GM18873 (cell line): ENCODE results near the gene HMGCS1.
"Not testable (repeated sequence)": the region's sequence is repeated elsewhere in the genome, so short reads cannot be mapped to it uniquely, and the experiment has no call there.

Experiments used
- ATAC-seq: cut with Tn5 transposase; IDR thresholded peaks from one replicate; pipeline ENCODE4 v1.9.1; 2021; ENCODE audit warnings: mild to moderate bottlenecking, moderate library complexity, moderate number of reproducible peaks; ENCODE audit not compliant: unreplicated experiment, low FRiP score

The HMGCS1 gene

DNA sequence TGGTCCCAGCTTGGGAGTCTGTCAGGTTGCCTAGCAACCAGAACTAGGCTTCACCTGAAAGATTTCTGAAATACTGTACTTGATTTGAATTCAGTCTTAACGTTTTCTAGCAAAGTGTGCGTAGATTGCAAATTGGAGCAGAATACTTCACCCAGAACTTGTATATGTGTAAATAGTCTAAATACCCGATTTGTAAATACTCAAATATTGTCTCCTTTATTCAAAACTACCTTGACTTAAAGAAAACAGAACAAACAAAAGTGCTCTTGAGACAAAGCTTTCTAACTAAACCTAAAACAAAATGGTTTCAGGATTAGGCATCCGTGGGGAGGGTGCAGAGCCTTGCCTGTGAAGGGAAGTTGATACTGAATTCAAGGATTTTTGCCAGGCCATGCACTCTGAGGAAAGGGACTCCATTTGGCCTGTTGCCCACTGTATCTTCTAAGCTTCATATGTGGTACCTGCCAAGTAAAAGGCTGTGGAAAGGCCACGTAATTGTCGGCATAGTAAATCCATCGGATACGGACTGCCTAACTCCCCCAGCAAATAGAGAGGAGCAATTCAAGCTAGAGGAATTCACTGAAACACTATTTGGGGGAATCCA is 744 bp upstream of the HMGCS1 start:
- no peak for ATAC-seq

DNA sequence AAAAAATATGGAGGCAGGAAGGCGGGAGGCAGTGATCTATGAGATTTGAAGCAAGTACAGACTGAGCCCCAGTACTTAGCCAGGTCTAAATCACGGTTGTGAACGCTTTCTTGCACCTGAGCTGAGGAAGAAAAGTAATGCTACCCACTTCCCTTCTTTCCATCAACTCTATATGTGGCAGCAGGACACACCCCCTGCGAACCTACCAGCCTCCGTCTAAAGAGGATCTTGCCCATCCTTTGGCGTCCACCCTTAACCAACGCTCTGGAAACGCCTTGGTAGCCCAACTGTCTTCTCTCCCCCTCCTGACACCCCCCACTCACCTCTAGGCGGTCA is 545 bp downstream of the HMGCS1 start:
- ATAC-seq, result peak; percentile 5

GRCh38 chr5:43312076-43312661 is 1.0 kb downstream of the HMGCS1 start:
- ATAC-seq, result no peak

DNA sequence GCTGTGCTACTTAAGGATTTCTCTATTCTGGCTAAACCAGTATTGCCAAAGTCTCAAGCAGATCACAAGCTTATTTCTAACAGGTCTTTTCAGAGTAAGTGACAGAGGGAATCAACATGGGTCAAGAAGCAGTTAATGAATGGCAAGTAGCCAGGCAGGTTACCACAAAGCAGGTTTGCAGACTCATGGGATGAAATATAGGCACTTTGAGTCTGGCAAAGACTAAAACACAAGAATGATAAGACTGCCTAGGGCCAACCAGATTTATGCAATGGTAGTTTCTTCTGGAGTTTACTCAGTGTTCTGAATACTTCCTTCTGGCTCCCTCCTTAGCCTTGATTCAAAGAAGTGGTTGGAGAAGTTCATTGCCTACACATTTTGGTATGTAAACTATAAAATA is 3.6 kb downstream of the HMGCS1 start:
- no peak for ATAC-seq

- ATAC-seq, result no peak
Measured at GRCh38 chr5:43309122-43309521, 4.1 kb downstream of the HMGCS1 start.

GRCh38 chr5:43306954-43307353 is 6.3 kb downstream of the HMGCS1 start:
- ATAC-seq, result not testable (repeated sequence)

DNA sequence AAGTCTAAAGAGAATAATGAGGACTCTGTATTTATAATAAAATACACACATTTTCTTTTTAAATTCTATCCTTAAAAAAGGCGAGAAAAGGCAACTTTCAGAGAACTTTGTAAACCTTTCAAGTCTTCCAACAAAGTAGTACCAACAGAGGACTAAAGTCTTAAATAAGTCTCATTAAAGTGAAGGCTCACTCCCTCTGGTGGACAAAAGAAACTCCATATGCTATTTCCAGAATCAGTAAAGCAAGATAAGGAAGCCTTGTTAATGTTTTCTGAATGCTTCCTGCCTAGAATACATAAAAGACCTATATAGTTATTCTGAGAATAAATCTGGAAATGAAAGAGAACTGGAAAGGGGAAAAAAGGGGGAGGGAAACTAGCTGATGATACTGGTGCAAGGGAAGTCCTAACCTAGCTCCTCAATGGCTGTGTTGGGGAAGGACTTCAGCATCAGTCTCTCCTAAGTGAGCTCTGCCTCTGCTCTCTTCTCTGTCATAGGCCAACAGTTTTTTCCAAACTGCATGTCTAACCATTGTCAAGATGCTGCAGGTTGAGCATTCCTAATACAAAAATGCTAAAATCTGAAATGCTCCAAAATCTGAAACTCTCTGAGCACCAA is 7.2 kb downstream of the HMGCS1 start:
- ATAC-seq, result peak; percentile 46

- no peak for ATAC-seq
Measured at GRCh38 chr5:43304525-43304924, 8.7 kb downstream of the HMGCS1 start.

DNA sequence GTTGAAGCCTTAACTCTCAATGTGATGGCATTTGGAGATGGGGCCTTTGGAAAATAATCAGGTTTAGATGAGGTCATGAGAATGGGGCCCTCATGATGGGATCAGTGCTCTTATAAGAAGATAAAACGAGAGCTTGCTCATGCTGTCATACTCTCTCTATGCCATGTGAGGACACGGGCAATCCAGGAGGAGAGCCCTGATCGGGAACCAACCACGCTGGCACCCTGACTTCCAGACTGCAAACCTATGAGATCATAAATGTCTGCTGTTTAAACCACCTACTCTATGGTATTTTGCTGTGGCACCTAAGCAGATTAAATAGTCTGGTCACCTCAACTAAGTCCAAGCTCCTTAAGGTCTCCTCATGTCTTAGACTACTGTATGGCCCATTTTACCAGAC is 10.0 kb downstream of the HMGCS1 start:
- no peak for ATAC-seq

DNA sequence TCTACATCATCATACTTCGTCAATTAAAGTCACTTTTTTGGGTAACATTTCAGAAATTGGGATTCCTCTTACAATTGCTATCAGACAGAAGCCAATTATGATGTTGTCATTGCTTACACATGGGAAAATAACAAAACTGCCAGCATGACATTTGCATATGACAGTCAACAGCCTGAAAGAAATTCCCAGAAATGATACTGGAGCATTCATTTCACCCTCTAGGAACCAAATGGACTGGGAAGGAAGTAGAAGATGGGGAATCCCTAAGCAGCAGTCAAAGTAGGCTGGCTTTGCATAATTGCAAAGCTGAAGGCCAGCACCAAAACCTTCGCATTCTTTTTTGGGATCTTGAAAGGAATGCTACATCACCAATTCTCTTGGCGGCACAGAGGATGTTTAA is 10.7 kb downstream of the HMGCS1 start:
- ATAC-seq, result no peak

DNA sequence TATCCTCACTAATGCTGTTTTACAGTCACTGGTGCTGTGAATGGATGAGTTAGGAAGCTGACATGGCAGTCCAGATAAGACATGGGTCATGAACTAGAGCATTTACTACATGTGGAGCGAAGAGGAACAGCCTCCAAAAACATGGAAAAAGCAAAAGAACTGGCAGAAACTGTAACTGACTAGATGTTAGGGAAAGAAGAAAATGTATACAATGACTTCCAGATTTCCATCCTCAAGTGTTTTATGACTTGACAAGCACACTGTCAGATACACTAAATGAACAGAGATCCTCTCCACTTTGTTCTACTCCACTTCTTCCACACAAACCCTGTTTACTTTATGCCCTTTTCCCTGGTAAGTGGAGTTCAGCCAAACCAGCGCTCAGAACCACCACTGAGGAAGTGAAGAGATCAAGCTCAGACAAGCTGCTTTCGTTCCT is 11.5 kb downstream of the HMGCS1 start:
- ATAC-seq, result no peak

DNA sequence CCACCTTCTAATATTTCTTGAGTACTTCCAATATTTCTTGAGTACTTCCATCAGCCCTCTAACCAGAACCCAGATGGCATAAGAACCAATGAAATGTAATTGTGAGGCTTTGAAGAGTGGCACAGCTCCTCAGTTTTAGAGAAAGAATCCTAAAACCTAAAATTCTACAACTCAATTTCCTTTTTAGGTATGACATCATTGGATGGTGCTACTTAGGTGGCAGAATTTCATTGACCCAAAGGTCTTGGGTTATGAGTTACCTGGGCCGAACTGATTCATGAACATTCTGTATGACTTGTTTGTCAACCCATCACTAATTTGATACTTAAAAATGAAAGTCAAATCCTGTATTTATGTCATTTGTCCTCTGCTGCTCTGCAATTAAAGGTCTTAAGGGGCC is 13.1 kb downstream of the HMGCS1 start:
- no peak for ATAC-seq

- no peak for ATAC-seq
Measured at GRCh38 chr5:43298443-43298842, 14.8 kb downstream of the HMGCS1 start.

DNA sequence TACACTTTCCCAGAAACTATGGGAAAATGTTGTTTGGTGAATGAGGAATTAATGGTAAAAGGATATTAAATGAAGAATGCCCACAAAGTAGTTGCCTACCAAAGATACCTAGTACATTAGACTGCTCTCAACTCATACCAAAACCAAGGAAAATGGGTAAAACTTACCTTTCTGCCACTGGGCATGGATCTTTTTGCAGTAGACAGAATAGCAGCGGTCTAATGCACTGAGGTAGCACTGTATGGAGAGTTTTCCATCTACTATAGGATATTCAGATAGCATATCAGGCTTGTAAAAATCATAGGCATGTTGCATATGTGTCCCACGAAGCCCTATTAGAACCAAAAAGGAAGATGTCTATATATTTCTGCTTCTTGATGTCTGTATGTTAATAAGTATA is 16.4 kb downstream of the HMGCS1 start:
- ATAC-seq, result no peak

DNA sequence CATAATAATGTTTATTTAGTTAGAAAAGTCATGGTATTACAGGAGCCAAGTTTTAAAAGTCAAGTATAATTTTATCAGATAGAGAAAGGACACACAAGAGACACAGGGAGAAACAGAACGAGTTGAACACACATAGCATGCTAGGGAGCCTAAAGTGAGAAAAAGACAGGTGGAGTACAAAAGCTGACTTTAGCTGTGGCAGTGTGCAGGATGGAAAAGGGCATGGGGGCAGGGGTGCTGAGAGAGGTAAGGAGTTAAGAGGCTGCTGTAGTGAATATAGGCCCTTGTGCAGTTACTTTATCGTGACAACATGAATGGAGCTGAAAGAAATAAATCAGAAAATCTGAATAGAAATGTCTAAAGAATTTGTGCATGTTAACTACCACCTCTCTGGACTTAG is 18.0 kb downstream of the HMGCS1 start:
- ATAC-seq, result no peak

- ATAC-seq, result no peak
Measured at GRCh38 chr5:43294226-43294625, 19.0 kb downstream of the HMGCS1 start.

DNA sequence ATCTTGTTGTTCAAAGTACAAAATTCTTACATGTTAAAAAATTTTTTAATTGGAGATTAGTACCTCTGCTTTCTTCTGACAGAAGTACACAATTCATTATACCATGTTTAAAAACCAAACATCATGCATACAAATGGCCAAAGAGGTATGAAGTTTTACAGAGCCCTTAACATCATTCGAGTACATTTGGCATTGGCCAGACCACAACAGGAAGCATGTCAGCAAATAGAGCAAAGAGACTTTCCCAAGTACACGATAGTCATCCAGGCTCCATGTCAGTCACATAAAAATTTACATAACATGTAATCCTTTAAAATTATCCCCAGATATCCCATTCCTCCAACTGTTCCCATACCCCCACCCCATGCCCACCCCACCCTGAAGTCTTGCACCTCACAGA is 22.5 kb downstream of the HMGCS1 start:
- no peak for ATAC-seq

DNA sequence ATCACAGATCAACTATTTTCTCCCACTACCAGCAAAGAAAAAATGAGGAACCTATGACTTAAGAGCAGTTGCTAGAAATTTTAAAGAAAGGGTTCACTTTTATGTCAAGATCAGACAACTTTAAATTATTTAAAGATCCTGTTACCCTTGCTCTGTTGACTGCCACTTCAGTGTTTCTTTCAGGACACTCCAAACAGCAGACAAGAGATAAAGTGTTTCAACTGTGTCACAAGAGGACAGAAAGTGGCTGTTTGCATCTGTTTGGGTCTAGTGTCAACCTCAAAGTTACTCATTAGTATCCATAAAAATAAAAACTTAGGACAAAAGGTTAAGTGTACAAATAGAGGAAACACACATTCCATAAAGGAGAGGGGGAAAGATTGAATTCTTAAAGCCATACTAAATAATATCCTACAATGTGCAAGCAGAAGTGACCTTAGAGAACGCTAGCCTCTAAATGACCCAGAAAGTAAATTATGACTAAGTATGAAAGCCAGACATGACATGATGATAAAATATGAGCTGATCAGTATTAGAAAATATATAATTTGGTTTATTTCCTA is 24.9 kb downstream of the HMGCS1 start:
- ATAC-seq, result no peak

GRCh38 chr5:43287493-43287892 is 25.7 kb downstream of the HMGCS1 start:
- no peak for ATAC-seq

GRCh38 chr5:43286623-43287022 is 26.6 kb downstream of the HMGCS1 start:
- ATAC-seq, result no peak

DNA sequence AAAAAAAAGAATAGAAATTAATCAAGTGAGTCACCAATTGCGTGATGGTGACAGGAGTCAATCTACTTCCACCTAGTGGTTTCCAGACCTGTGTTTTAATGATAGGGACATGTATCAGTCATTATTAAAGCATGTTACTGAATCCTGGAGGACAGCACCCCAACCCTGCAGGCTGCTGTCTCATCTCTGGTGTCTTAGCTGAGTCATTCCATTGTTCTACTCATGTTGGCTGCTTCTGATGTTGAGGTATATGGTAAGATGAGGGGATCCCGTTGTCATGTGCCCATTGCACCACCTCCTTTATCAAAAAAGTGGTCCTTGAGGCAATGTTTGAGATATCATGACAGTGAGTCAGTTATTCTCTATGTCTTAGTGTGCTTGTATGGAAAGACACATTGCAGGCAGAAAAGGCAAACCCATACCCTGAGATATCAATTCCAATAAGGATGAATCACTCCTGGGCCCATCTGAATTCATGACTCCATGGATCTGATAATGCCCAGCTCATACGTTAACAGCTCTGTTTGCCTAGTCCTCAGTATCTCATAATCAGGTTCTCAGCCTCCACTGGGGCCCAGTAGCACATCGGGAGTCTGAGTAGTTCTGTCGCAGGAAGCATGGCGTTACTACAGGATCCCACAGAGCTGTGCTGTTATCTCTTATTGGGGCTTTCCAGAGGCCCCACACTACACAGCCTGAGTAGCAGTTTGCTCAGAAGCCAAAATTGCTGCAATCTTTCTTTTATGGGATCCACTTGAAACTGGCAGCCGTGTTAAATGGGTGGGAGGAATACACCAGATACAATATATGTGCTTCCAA is 31.2 kb downstream of the HMGCS1 start:
- no peak for ATAC-seq
